Measurements from ENCODE around the gene PHYHIPL. TPM values are rescaled to one million over a fixed set of nuclear protein-coding genes. Genes with fewer than 3 reads are reported as not detected.
"Not testable (repeated sequence)": the region's sequence is repeated elsewhere in the genome, so short reads cannot be mapped to it uniquely, and the experiment has no call there.

Gene PHYHIPL
- total RNA-seq, 2 donors from 2014 or later: not detected

- not testable (repeated sequence) for ATAC-seq; H3K4me1 Mint-ChIP-seq (ENCODE audit: low read depth in 2 of 2); H3K9me3 Mint-ChIP-seq; H3K36me3 Mint-ChIP-seq; H3K4me3 Mint-ChIP-seq; H3K27ac Mint-ChIP-seq; DNase-seq (ENCODE audit: low spot score); H3K27me3 Mint-ChIP-seq
Observed at GRCh38 chr10:59223597-59223996, 47.2 kb downstream of the PHYHIPL start.

- no peak for ATAC-seq
- Mint-ChIP-seq H3K36me3 (no peaks in the 10 kb centered on the region), H3K27me3 (no peaks in the 10 kb centered on the region), H3K4me1 (ENCODE audit: low read depth in 2 of 2) (no peaks in the 10 kb centered on the region), H3K9me3 (no peaks in the 10 kb centered on the region), H3K4me3 (no peak overlapping the region), H3K27ac (no peak overlapping the region)
- no peak for DNase-seq (ENCODE audit: low spot score)
Observed at GRCh38 chr10:59225211-59225610, 48.8 kb downstream of the PHYHIPL start.

- Mint-ChIP-seq H3K27ac (no peak overlapping the region), H3K4me1 (ENCODE audit: low read depth in 2 of 2) (no peaks in the 10 kb centered on the region), H3K27me3 (no peaks in the 10 kb centered on the region), H3K4me3 (no peak overlapping the region), H3K9me3 (no peaks in the 10 kb centered on the region), H3K36me3 (no peaks in the 10 kb centered on the region)
- ATAC-seq (no peak), DNase-seq (ENCODE audit: low spot score) (no peak)
Observed at GRCh38 chr10:59227136-59227673, 50.8 kb downstream of the PHYHIPL start.

GRCh38 chr10:59229441-59229840 lies 53.0 kb downstream of the PHYHIPL start:
- H3K36me3 Mint-ChIP-seq: no peaks in the 10 kb centered on the region
- H3K27ac Mint-ChIP-seq: no peak overlapping the region
- DNase-seq (ENCODE audit: low spot score): no peak
- no peaks in the 10 kb centered on the region for H3K27me3 Mint-ChIP-seq
- no peak for ATAC-seq
- H3K4me1 Mint-ChIP-seq (ENCODE audit: low read depth in 2 of 2): no peaks in the 10 kb centered on the region
- no peak overlapping the region for H3K4me3 Mint-ChIP-seq
- H3K9me3 Mint-ChIP-seq: no peaks in the 10 kb centered on the region

- H3K27ac Mint-ChIP-seq: no peak overlapping the region
- ATAC-seq: no peak
- H3K4me3 Mint-ChIP-seq: no peak overlapping the region
- no peak for DNase-seq (ENCODE audit: low spot score)
- no peaks in the 10 kb centered on the region for H3K36me3 Mint-ChIP-seq
- no peaks in the 10 kb centered on the region for H3K9me3 Mint-ChIP-seq
- no peaks in the 10 kb centered on the region for H3K27me3 Mint-ChIP-seq
- H3K4me1 Mint-ChIP-seq (ENCODE audit: low read depth in 2 of 2): no peaks in the 10 kb centered on the region
Observed at GRCh38 chr10:59234194-59234593, 57.8 kb downstream of the PHYHIPL start.

- ATAC-seq: no peak
- Mint-ChIP-seq H3K9me3 (no peaks in the 10 kb centered on the region), H3K36me3 (no peaks in the 10 kb centered on the region), H3K4me1 (ENCODE audit: low read depth in 2 of 2) (no peaks in the 10 kb centered on the region), H3K27me3 (no peaks in the 10 kb centered on the region), H3K27ac (no peak overlapping the region), H3K4me3 (no peak overlapping the region)
- no peak for DNase-seq (ENCODE audit: low spot score)
Observed at GRCh38 chr10:59234816-59235429, 58.5 kb downstream of the PHYHIPL start.

GRCh38 chr10:59236064-59236697 lies 59.7 kb downstream of the PHYHIPL start:
- no peaks in the 10 kb centered on the region for H3K36me3 Mint-ChIP-seq
- ATAC-seq (no peak), DNase-seq (ENCODE audit: low spot score) (no peak)
- H3K4me1 Mint-ChIP-seq (ENCODE audit: low read depth in 2 of 2): no peaks in the 10 kb centered on the region
- H3K9me3 Mint-ChIP-seq: no peaks in the 10 kb centered on the region
- H3K27ac Mint-ChIP-seq: no peak overlapping the region
- H3K27me3 Mint-ChIP-seq: no peaks in the 10 kb centered on the region
- H3K4me3 Mint-ChIP-seq: no peak overlapping the region

- Mint-ChIP-seq H3K4me1 (ENCODE audit: low read depth in 2 of 2) (no peaks in the 10 kb centered on the region), H3K27ac (no peak overlapping the region), H3K4me3 (no peak overlapping the region), H3K36me3 (no peaks in the 10 kb centered on the region), H3K9me3 (no peaks in the 10 kb centered on the region), H3K27me3 (no peaks in the 10 kb centered on the region)
- ATAC-seq: no peak
- DNase-seq (ENCODE audit: low spot score): no peak
Observed at GRCh38 chr10:59237775-59238174, 61.3 kb downstream of the PHYHIPL start.

- not testable (repeated sequence) for H3K27me3 Mint-ChIP-seq; DNase-seq (ENCODE audit: low spot score); H3K9me3 Mint-ChIP-seq; H3K27ac Mint-ChIP-seq; H3K4me3 Mint-ChIP-seq; H3K4me1 Mint-ChIP-seq (ENCODE audit: low read depth in 2 of 2); ATAC-seq; H3K36me3 Mint-ChIP-seq
Observed at GRCh38 chr10:59239108-59239507, 62.7 kb downstream of the PHYHIPL start.

- Mint-ChIP-seq H3K36me3 (no peaks in the 10 kb centered on the region), H3K4me3 (no peak overlapping the region), H3K9me3 (no peaks in the 10 kb centered on the region), H3K27ac (no peak overlapping the region), H3K4me1 (ENCODE audit: low read depth in 2 of 2) (no peaks in the 10 kb centered on the region), H3K27me3 (no peaks in the 10 kb centered on the region)
- ATAC-seq: no peak
- no peak for DNase-seq (ENCODE audit: low spot score)
Observed at GRCh38 chr10:59240582-59241183, 64.2 kb downstream of the PHYHIPL start.

- H3K36me3 Mint-ChIP-seq: no peaks in the 10 kb centered on the region
- no peak overlapping the region for H3K4me3 Mint-ChIP-seq
- no peaks in the 10 kb centered on the region for H3K4me1 Mint-ChIP-seq (ENCODE audit: low read depth in 2 of 2)
- DNase-seq (ENCODE audit: low spot score) (no peak), ATAC-seq (no peak)
- H3K27ac Mint-ChIP-seq: no peak overlapping the region
- H3K9me3 Mint-ChIP-seq: no peaks in the 10 kb centered on the region
- H3K27me3 Mint-ChIP-seq: no peaks in the 10 kb centered on the region
Observed at GRCh38 chr10:59242057-59242456, 65.6 kb downstream of the PHYHIPL start.

GRCh38 chr10:59242991-59243390 lies 66.5 kb downstream of the PHYHIPL start:
- DNase-seq (ENCODE audit: low spot score): no peak
- no peaks in the 10 kb centered on the region for H3K27me3 Mint-ChIP-seq
- no peak overlapping the region for H3K4me3 Mint-ChIP-seq
- H3K9me3 Mint-ChIP-seq: no peaks in the 10 kb centered on the region
- ATAC-seq: no peak
- no peaks in the 10 kb centered on the region for H3K4me1 Mint-ChIP-seq (ENCODE audit: low read depth in 2 of 2)
- H3K36me3 Mint-ChIP-seq: no peaks in the 10 kb centered on the region
- H3K27ac Mint-ChIP-seq: no peak overlapping the region

- H3K9me3 Mint-ChIP-seq: no peaks in the 10 kb centered on the region
- DNase-seq (ENCODE audit: low spot score): no peak
- H3K27ac Mint-ChIP-seq: no peak overlapping the region
- H3K4me3 Mint-ChIP-seq: no peak overlapping the region
- H3K4me1 Mint-ChIP-seq (ENCODE audit: low read depth in 2 of 2): no peaks in the 10 kb centered on the region
- no peaks in the 10 kb centered on the region for H3K36me3 Mint-ChIP-seq
- no peak for ATAC-seq
- no peaks in the 10 kb centered on the region for H3K27me3 Mint-ChIP-seq
Observed at GRCh38 chr10:59243611-59244195, 67.3 kb downstream of the PHYHIPL start.

GRCh38 chr10:59244871-59245270 lies 68.4 kb downstream of the PHYHIPL start:
- Mint-ChIP-seq H3K4me1 (ENCODE audit: low read depth in 2 of 2) (no peaks in the 10 kb centered on the region), H3K27me3 (no peaks in the 10 kb centered on the region), H3K9me3 (no peaks in the 10 kb centered on the region), H3K4me3 (no peak overlapping the region), H3K36me3 (no peaks in the 10 kb centered on the region), H3K27ac (no peak overlapping the region)
- ATAC-seq (no peak), DNase-seq (ENCODE audit: low spot score) (no peak)
